ENCODE measurements around the gene DAB2IP.

GRCh38 chr9:121667890-121668289 is 16.5 kb downstream of the DAB2IP start:
- TF ChIP-seq CTCF (optimal IDR thresholded peaks at IDR 0.05 in 1 of 3, IDR thresholded peaks at IDR 0.05 in 1 of 3, conservative IDR thresholded peaks at IDR 0.05 in 1 of 3; ENCODE audit: extremely low read depth in 1 of 3, insufficient read depth in 2 of 3, low read length in 3 of 3) (no peak), EZH2 (IDR thresholded peaks at IDR 0.05; ENCODE audit: low read length) (no peak)
